DMS 273 treated with DMSO at 0.1 percent for 48 hours (cell line): ENCODE data around the gene VEZF1.
"Not testable (repeated sequence)": the region's sequence is repeated elsewhere in the genome, so short reads cannot be mapped to it uniquely, and the experiment has no call there.

ENCODE experiments used
- DNase-seq: peaks from one replicate; lab custom pipeline; 2025; lab: John Stamatoyannopoulos, UW

Gene VEZF1

DNA sequence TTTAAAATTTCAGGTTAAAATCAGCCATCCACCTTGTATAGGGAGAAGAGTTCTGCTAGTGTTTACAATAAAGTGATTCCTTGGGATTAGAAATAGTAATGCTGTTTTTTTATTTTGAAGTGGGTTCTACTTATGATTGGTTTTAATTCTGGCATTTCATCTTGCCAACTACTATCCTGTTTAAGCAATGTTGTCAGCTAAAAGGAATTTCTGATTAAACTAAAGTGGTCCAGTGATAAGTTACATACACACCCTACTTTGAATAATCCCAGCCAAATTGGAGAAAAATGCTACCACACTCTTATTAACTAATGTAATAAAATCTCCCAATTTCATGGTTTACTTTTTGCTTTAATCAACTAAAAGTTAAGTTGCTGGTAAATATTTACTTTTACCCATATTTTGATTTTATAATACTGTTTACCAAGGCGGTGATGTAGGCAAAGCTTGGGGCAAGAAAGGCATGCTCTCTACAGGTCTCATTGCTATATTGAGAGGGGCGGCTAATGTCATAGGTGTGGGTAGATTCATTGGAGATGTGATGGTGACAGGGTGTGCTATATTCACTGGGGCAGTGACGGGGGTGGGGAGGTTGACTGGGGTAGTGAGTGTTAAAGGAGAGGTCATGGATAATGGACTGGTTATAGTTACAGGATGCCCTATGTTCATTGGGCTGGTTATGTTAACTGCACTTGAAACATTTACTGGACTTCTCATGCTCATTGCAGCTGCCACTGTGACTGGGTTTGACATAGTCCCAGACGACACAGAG lies 13.8 kb downstream of the VEZF1 start:
- DNase-seq: not testable (repeated sequence)

DNA sequence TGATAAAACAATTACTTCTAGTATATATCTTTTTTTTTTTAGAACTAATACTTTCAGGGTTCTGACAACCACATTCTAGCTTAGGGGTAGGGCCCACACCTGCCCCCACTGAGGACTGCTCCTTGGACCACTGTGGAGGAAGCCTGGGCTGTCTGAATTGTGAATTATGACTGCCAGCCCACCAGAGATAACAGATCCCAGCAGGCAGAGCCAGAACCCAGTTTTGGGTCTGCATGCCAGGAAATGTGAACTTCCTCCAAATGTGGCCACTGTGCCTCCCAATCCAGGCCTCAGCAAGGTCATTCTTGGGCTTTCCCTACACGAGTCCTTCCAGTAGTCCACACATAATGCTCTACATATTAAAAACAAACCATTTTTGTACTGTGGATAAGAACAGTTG lies 15.9 kb downstream of the VEZF1 start:
- no peak for DNase-seq

DNA sequence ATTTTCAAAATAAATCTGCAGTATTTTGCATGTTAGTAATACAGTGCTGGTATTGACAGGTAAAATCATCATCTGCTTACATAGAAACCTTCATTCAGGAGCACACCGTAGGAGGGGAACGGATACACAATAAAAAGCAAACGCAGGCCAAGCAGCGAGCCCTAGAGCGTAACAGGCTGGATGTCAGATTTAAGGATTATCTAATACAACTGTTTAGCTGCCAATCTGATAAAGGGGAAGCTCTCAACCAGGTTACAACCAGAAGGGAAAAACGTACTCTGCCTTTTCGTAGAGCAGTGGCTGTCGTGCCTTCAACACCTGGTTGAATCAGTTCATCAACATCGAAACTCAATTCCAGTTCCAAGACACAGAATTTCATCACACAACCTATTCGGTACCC lies 16.5 kb downstream of the VEZF1 start:
- no peak for DNase-seq

DNA sequence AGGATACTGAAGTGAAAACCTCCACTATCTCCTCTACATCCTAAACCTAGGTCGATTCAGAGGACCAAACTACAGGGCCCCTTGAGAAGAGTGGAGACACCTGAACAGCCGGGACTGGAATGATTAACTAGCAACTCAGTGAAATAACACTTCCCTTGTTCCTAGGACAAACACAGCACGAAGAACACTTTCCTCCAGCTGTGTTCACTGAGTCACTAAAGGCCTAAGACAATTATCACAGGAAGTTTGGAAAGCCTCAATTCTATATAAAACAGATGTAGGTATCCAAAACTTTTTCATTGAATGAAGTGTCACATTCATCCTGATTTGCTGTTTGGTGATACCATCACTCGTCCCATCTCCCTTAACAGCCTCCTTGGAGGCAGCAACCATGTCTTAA lies 17.3 kb downstream of the VEZF1 start:
- no peak for DNase-seq

DNA sequence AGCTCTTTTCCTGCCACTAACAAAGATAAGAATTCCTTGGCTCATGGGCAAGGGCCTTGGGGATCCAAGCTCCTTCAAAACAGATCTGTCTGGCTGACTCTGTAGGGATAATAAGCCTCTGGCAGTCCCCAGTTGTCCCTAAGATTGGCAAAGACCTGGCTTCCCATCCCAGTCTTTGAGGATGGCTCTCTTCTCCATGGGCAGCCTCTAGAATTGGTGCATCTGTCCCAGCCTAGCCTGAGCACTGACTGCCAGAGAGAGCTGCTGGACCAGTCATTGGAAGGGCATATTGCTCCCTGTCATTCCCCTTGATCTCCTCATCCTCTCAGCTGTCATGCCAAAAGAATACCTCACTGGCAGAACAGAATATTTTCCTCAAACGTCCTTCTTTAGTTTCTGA lies 19.6 kb downstream of the VEZF1 start:
- no peak for DNase-seq

DNA sequence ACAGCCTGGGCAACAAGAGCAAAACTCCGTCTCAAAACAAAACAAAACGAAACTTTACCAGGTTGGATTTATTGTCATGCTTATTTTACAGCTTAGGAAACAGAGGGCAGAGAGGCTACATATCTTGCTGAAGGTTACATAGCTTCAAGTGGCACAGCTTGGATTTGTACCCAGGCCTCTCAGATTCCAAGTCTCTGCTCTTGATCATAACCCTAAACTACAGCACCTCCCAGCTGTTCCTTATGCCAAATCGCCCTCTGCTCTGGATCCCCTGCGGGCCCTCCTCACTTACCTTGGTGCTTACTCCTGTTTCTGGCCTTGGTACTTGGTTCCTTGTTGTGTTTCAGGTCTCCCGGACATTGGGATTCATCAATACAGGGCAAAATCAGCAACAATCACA lies 21.2 kb downstream of the VEZF1 start:
- DNase-seq: no peak

DNA sequence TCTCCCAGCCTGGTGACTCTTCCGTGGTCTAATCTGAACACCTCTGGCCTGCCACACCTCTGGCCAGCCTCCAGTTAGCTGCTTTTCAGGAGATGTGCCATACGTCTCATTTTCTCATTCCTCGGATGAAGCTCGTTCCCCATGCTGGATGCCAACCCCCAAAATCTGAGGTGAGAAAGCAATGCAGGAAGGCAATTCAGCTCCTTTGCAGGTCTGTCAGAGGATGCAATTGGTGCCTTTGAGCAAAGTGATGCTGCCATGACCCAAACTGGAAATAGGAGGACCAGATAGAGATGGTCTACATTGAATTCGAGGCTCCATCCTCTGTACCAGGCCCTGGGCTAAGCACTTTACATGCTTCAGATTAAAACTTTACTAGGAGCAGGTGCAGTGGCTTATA lies 21.8 kb downstream of the VEZF1 start:
- DNase-seq: no peak

DNA sequence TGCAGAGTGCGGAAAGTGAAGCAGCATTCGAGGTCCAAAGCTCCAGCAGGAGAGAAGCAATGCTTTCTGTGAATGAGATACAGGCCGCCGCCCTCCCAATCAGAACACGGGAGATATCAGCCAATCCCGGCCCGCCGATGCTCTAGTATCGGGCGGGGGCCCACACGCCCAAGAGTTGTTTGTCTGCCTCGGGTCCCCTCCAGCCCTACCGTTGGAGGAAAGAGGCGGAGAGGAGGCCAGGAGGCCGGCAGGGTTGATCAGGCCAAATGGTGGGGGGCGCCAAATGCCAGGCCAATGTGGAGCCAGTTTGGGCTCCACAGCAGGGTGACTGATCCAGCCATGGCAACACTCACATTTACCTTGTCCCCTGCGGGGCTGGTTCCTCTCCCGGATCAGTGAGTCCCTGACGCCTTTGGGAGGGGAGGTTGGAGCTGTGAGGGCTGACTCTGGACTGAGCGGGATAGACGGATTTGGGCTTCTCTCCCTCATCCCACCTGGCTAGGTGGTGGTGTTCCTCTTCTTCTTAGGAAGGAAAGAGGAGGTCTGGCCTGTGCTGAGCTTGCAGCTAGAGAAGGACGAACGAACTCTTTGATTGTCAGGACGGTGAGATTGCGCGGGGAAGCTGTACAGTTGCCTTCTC lies 22.4 kb downstream of the VEZF1 start:
- no peak for DNase-seq

DNA sequence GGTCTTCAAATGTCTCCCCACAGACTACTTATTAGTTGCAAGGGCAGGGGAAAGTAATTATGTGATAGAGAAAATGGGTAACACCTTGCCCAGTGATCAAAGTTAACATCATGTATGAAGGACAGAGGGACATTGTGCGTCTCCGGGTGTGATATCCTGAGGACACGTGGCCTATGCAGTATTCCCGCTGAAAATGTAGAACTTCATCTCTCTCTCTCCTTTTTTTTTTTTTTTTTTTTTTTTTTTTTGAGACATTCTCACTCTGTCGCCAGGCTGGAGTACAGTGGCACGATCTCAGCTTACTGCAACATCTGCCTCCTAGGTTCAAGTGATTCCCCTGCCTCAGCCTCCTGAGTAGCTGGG lies 24.9 kb downstream of the VEZF1 start:
- no peak for DNase-seq

DNA sequence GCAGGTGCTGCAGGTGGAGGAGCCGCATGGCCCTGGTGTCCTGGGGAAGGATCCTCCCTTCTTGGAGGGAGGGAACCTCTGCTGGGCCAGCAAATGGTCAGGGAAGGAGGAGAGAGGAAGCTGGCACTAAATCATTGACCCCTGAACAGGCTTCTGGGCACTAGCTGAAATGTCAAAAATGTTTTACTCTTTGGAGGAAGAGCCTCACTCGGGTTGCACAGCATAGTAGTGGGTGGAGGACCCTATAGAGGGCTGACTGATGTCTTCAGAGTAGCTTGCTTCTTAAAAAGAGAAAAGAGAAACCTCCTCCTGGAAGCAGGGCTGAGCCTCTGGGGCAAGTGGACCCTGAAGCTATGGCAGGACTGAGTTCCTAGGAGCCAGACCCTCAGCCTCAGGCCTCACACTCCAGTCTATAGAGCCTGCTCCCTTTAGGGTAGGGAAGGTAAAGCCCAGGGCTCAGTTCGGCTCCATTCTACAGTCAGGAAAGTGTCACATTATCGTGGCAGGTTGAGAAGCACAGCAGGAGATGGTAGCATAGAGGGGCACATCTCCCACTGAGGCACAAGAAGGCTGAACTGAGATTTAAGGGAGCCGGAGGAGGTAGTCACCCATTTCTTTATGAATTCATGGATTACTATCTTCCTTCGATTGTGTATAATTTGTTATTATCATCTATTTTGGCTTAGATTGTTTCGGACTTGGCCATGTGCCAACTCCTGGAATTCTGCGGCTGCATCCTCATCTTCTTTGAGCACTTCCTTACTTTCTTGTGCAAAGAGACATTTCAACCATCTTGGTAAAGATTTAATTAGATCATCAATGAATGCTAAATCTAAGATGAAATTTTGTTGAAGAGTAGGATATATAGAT lies 25.5 kb downstream of the VEZF1 start:
- DNase-seq: no peak

DNA sequence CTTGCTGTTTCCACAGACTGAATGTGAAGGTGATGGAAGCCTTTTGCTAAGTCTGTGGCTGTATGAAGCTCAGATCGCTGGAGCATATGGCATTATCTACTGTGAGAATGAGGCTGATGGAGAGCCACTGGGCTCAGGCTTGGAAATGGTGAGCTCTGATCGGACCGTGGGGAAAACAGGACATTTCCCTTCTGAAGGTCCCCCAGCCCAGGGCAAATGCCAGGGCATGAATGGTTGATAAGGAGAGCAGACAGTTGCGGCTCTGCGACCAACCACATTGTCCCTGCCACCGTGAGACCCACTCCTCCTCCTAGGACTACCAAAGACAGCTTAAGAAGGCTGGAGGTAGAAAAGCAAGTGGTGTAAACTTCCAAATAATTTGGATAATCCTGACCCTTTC lies 28.1 kb downstream of the VEZF1 start:
- DNase-seq: no peak

DNA sequence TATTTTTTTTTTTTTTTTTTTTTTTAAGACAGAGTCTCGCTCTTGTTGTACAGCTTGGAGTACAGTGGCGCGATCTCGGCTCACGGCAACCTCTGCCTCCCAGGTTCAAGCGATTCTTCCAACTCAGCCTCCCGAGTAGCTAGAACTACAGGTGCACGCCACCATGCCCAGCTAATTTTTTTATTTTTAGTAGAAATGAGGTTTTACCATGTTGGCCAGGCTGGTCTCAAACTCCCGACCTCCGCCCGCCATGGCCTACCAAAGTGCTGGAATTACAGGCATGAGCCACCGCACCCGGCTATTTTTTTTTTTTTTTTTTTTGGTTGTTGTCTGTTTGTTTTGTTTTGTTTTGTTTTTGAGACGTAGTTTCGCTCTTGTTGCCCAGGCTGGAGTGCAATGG lies 29.7 kb downstream of the VEZF1 start:
- not testable (repeated sequence) for DNase-seq

DNA sequence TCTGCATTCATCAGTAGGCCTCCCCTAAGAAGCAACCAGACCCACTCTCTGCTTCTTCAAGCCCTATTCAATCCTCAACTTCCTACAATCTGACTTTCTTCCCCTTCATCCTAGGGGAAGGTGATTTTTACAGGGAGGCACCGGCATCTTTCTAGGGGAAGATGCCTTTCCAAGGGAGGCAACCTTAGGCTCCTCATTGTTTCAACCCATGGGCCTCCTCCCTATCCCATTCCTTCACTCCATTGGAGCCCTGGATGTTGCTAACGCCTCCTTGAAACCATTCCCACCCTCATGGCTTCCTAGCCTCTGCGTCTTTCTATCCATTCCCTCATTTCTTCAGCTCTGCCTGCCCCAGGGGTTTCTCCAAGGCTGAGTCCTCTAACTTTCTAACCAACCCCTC lies 30.2 kb downstream of the VEZF1 start:
- DNase-seq: no peak

DNA sequence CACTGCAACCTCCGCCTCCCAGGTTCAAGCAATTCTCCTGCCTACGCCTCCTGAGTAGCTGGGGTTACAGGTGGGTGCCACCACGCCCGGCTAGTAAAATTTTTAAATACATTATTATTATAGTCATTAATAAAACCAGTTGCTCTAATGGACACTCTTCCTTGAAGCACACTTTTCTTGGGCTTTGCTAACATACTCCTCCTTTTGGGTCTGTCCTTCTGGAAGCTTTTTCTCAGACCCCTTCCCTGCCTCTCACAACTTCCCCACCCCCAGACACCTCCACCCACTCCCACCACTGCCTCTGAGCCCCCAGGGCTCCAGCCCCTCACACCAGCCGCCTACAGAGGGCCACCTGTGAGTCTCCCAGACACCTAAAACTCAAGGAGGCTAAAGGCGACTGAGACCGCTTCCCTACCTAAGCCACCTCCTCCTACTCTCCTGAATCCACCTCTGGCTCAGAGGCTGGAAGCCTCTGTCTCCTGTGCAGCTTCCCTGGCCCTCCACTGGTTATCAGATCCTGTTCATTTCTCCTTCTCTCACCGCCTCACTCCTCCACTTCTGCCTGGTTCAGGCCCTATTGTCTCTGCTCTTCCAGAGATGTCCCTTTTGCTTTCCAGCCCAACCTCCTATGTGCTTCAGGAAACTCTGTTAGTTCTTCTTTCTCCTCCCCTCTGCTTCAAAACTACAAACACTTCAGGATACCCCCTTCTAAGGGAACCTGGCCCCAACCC lies 30.8 kb downstream of the VEZF1 start:
- DNase-seq: no peak

DNA sequence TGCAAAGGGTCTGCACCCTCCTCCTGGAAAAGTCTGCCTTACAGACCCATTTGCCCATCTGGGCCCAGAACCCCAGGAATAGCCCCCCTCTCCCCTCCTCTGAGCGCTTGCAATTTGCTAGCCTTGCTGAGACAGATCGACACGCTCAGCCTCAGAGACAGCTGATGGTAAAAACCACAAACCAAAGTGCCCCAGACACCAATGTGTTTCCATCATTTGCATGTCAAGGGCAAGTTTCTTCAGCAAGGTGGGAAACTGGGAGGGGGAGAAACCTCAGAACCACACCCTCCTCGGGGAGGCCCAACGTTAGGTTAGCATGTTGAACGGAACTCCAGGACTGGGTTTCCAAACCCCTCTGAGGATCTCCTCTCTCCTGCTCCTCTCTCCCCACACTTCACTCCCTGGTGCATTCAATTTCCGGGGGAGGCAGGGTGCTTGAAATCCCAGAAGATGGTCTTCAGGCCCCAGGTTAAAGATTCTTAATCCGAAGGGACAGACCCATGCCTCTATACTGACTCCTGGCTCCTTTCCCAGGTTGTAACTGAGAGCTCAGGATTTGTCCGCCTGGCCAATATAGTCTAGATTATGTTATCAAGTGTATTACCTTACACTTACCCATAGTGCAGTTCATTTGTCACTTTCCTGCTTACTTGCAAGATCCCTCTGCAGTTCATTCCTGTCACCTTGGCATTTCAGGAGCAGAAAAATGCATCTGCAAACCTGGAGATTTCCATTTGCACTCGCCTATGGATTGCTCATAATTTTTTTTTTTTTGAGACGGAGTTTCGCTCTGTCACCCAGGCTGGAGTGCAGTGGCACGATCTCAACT lies 31.5 kb downstream of the VEZF1 start:
- no peak for DNase-seq

DNA sequence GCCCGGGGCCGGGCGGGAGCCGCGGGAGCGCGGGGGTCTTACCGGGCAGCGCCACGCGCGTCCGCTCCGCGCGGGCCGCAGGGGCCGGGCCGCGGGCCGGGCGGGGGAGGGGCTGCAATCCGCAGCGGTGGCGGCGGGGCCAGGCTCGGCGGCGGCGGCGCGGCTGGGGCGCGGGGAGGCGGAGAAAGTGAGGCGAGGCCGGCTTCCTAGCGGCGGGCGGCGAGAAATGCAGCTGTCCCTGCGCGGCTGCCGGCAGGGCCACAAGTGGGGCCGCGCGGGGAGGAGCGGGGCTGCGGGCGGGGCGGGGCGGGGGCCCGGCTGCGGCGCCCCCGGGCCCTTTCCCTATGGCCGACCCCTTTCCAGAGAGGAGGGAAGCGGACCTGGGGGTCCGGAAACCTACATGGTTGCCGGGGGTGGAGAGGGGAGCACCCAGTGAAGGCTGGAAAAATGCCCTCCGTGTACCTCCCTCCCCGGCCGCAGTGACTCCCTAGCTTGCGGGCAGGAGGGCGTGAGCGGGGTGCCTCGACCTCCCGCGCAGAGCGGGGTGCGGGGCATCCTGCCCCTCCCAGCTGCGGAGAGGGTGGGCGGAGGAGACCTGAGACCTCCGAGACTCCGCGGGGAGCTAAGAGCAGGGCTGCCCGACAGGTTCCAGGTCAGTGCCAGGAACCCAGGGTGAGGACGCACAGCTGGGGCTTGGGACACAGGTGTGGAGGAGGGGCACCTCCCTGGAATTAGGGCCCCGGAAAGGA lies 32.7 kb downstream of the VEZF1 start, which contains the start of gene CUEDC1:
Gene CUEDC1 (minus strand): TSS at position 230 of the 749 bp plus-strand sequence. CDS start 69,848 bp downstream, outside the sequence.
- no peak for DNase-seq

DNA sequence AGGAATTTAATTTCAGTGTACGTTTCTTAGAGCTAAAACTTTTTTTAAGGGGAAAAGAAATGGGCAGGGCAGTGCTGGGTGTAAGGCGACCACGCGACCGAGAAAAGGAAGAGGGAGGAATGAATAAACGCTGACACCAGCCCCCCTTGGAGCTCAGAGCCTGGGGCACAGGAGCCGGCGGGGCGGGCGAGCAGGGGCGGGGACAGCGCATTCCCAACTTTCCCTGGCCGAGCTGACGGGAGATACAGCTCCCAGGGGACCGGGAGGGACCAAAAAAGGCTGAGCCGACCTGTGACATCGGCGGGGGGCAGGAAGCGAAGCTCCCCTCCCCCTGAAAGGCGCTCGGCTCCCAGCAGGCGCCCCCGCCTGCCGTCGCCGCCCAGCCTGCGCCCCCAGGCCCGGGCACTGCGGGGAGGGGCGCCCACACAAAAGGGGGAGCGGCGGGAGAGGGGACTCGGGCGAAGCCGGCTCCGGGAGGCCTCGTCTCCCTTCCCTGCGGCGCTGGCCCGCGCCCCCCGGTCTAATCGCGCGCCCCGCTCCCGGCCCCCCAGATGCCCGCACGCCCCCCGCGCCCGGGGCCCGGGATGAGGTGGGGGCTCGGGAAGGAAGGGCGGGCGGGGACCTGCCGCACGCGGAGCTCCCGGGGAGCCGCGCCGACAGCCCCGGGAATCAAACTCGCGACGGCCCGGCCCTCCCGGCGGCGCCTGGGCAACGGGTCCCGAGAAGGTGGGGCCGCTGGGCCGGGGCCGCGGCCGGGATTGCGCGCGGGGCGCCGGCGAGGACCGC lies 33.5 kb downstream of the VEZF1 start:
- no peak for DNase-seq

DNA sequence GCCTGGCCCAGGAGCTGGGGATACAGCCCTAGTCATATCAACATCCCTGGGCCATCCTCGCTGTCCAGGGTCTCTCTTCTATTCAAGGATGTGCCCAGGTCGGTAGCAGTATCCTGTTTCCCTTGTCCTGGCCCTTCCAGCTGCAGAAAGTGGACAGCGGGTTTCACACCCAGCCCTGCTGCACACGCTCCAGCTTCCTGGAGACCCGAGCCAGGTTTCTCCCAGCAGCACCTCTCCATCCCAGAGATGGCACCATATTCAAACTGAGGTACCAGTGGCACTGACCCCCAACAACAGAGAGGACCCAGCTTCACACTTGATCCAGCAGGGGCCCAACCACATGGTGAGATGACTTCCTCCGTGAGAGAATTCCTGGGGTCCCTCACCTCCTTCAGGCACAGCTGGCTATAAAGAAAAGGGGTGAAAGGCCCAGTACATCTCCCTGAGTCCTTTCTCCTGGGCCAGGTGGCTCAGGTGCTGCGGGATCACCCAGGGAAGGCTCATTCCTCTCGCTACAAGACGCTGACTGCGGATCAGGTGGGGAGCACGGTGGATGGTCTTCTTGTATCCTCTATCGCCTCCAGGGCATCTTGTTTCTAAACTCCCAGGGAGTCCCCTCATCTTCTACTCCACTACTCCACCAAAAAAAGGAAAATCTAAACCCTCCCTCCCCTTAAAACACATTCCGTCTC lies 34.2 kb downstream of the VEZF1 start:
- DNase-seq: no peak

DNA sequence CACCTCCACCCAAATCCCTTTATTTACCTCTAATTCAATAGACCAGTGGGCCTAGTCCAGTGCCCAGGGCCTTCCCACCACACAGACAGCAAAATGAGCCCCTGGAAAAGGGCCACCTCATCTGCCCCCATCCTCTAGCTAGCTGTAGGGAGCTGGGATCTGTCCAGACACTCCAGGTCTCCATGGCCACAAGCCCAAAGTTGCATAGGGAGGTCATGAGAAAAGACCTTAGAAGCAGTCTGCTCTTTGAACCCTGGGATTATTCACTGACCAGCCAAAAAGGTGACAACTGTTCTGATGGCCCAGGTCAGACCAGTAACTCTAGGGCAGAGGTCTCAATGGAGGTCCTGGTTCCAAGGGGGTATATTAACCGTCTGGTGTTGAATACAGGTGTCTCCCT lies 34.8 kb downstream of the VEZF1 start:
- no peak for DNase-seq
